Stomach (tissue), 9 donors: ENCODE data around the gene RNF151. TPM values are rescaled to one million over a fixed set of nuclear protein-coding genes. Genes with fewer than 3 reads are reported as not detected.
A peak's percentile ranks its signal among the peaks of the same experiment; 100 is the strongest.

Source experiments
- DNase-seq, 2 donors: peaks; one replicate each; pipeline versions ENCODE4 v3.0.0 to v3.0.0-alpha.2; 2013 to 2019
- H3K27ac ChIP-seq, 5 donors: fragments of 200-600 bp in 4 of 5; sonication (generic) in 4 of 5; one replicate each; pipeline ENCODE4 v1.5.1; 2013 to 2019; ENCODE audit warnings: mild to moderate bottlenecking in 1 of 5, moderate library complexity in 1 of 5
- H3K27me3 ChIP-seq, 3 donors: fragments of 200-600 bp; sonication (generic); one replicate each; pipeline ENCODE4 v1.5.1; 2017 to 2019; ENCODE audit warnings: mixed run types in 1 of 3
- H3K36me3 ChIP-seq, 4 donors: fragments of 200-600 bp; sonication (generic); 1 replicate in 3 of 4; 2 replicates in 1 of 4; pipeline ENCODE4 v1.5.1; 2016 to 2019
- H3K4me1 ChIP-seq, 4 donors: fragments of 200-600 bp; sonication (generic); one replicate each; pipeline ENCODE4 v1.5.1; 2016 to 2019
- H3K4me3 ChIP-seq, 4 donors: fragments of 200-600 bp; sonication (generic) in 3 of 4; one replicate each; pipeline ENCODE4 v1.5.1; 2016 to 2019; ENCODE audit warnings: mild to moderate bottlenecking in 1 of 4
- H3K9me3 ChIP-seq, 4 donors: fragments of 200-600 bp; sonication (generic); one replicate each; pipeline ENCODE4 v1.5.1; 2016 to 2019
- EP300 ChIP-seq: sonication (generic); formaldehyde crosslinking; IDR thresholded peaks from one replicate; pipeline ENCODE4 v1.6.1; 2017; ENCODE audit warnings: antibody characterized with exemption
- POLR2A ChIP-seq, 4 donors: fragments of 450-650 bp; IDR thresholded peaks; one replicate each; pipeline ENCODE4 v1.6.1; 2016; ENCODE audit warnings: antibody characterized with exemption in 4 of 4, control low read depth in 2 of 4, mild to moderate bottlenecking in 1 of 4, moderate library complexity in 1 of 4
- POLR2AphosphoS5 ChIP-seq, 3 donors: sonication (generic); formaldehyde crosslinking; IDR thresholded peaks; one replicate each; pipeline ENCODE4 v1.6.1; 2016; ENCODE audit warnings: antibody characterized with exemption in 3 of 3
- WGBS, 5 donors: extraction: QIAGEN DNeasy Blood & Tissue Kit in 3 of 5; methylation state at CpG; one replicate each; pipeline versions ENCODE4 v1.1.5 to v1.1.7; 2013 to 2018; 5-methylcytosine and 5-hydroxymethylcytosine counted together
- intact Hi-C: fragments of 100-400 bp; cut with DNase I; formaldehyde crosslinking; loops from one replicate; pipeline ENCODE4 v1.15.1; 2023; ENCODE audit warnings: low total_unique reads
- polyA plus RNA-seq, 3 donors: library from polyadenylated mRNA; stranded (reverse); fragments of 200-250 nt; gene quantifications; one replicate each; pipeline ENCODE4 v1.2.3, GENCODE V29; 2013
- total RNA-seq, 5 donors: library from RNA; depleted of rRNA; stranded (reverse); fragments of >200 nt; gene quantifications; one replicate each; pipeline versions ENCODE4 v1.1.0 to v1.2.3, GENCODE V29; 2014 to 2016
- TF ChIP-seq, protein P1 (sequence below), 7 experiments: fragments of 450-650 bp in 4 of 7; fragments of 200-600 bp in 3 of 7; sonication (generic) in 3 of 7; IDR thresholded peaks; one replicate each; pipeline ENCODE4 v1.5.1; 2016 to 2019; ENCODE audit warnings: antibody characterized with exemption in 7 of 7, control low read depth in 2 of 7, mild to moderate bottlenecking in 1 of 7
- donor health status: healthy with polysubstance abuse.
- donor health status: Bipolar disorder and iron deficiency.
- donor health status: healthy.

The RNF151 gene
- total and polyA plus RNA-seq, 8 donors = not detected

DNA sequence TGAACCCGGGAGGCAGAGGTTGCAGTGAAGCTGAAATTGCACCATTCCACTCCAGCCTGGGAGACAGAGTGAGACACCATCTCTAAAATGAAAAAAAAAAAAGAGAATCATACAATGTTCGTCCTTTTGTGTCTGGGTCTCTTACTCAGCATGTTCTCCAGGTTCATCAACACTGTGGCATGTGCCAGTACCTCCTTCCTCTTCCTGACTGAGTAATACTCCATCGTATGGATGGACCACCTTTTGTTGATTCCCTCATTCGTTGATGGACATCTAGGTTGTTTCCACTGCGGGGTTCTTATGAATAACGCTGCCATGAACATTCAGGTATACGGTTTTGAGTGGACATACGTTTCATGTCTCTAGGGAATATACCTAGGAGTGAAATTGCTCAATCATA is 44.3 kb upstream of the RNF151 start:
- no peak overlapping the region for H3K27ac ChIP-seq
- no peak overlapping the region for H3K4me3 ChIP-seq
- peaks cover 10 to 33% (median 25%) of the 10 kb centered on the region in 4 donors for H3K4me1 ChIP-seq
- peaks cover 12 to 95% (median 55%) of the 10 kb centered on the region in 3 donors for H3K27me3 ChIP-seq
- intact Hi-C loops = no loop called here
- no peaks in the 10 kb centered on the region for H3K36me3 ChIP-seq
- DNase-seq = no peak
- WGBS, 5 donors = 66 to 93% (median 85%) methylated on average over 8 of the region's 8 CpGs
- H3K9me3 ChIP-seq = no peaks in the 10 kb centered on the region
- TF ChIP-seq EP300 (no peak), POLR2AphosphoS5 (IDR thresholded peaks at IDR 0.05) (no peak), POLR2A (IDR thresholded peaks at IDR 0.05) (no peak)
- TF ChIP-seq, protein P1, sequence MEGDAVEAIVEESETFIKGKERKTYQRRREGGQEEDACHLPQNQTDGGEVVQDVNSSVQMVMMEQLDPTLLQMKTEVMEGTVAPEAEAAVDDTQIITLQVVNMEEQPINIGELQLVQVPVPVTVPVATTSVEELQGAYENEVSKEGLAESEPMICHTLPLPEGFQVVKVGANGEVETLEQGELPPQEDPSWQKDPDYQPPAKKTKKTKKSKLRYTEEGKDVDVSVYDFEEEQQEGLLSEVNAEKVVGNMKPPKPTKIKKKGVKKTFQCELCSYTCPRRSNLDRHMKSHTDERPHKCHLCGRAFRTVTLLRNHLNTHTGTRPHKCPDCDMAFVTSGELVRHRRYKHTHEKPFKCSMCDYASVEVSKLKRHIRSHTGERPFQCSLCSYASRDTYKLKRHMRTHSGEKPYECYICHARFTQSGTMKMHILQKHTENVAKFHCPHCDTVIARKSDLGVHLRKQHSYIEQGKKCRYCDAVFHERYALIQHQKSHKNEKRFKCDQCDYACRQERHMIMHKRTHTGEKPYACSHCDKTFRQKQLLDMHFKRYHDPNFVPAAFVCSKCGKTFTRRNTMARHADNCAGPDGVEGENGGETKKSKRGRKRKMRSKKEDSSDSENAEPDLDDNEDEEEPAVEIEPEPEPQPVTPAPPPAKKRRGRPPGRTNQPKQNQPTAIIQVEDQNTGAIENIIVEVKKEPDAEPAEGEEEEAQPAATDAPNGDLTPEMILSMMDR (IDR thresholded peaks at IDR 0.05) = no peak

GRCh38 chr16:1923299-1924034 is 43.2 kb upstream of the RNF151 start:
- TF ChIP-seq POLR2A (IDR thresholded peaks at IDR 0.05) = no peak
- TF ChIP-seq EP300 = no peak
- TF ChIP-seq, protein P1 (IDR thresholded peaks at IDR 0.05) = peak in 1 of 7 experiments; percentile 20
- Histone ChIP-seq H3K36me3 (no peaks in the 10 kb centered on the region), H3K4me3 (no peak overlapping the region), H3K9me3 (no peaks in the 10 kb centered on the region), H3K27me3 (peaks cover 9 to 84% (median 45%) of the 10 kb centered on the region in 3 donors), H3K4me1 (peaks cover 10 to 24% (median 17%) of the 10 kb centered on the region in 4 donors), H3K27ac (no peak overlapping the region)
- WGBS, 5 donors = 11 to 22% (median 12%) methylated on average over 19 to 24 of the region's 24 CpGs
- DNase-seq = peak in 1 of 2 donors; percentile 80
- intact Hi-C loops = no loop called here

DNA sequence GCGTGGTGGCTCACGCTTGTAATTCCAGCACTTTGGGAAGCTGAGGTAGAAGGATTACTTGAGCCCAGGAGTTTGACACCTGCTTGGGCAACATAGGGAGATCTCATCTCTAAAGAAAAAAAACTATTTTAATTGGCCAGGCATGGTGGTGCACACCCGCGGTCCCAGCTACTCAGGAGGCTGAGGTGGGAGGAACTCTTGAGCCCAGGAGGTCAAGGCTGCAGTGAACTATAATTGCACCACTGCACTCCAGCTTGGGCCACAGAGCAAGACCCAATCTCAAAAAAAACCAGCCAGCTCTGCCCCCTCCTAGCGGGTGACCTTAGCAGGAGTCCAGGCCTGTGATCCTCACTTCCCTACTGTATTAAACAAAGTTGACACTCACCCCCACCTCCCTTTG is 42.6 kb upstream of the RNF151 start:
- H3K36me3 ChIP-seq = no peaks in the 10 kb centered on the region
- TF ChIP-seq POLR2AphosphoS5 (IDR thresholded peaks at IDR 0.05) = no peak
- no peak for TF ChIP-seq EP300
- TF ChIP-seq, protein P1 (IDR thresholded peaks at IDR 0.05) = no peak
- TF ChIP-seq POLR2A (IDR thresholded peaks at IDR 0.05) = no peak
- H3K4me3 ChIP-seq = no peak overlapping the region
- WGBS, 5 donors = 55 to 75% (median 72%) methylated on average over 5 of the region's 5 CpGs
- H3K27ac ChIP-seq = no peak overlapping the region
- H3K9me3 ChIP-seq = no peaks in the 10 kb centered on the region
- DNase-seq = no peak
- H3K27me3 ChIP-seq = peaks cover 7 to 78% (median 39%) of the 10 kb centered on the region in 3 donors
- intact Hi-C loops = no loop called here
- peaks cover 10 to 21% (median 16%) of the 10 kb centered on the region in 4 donors for H3K4me1 ChIP-seq

- H3K27ac ChIP-seq = no peak overlapping the region
- intact Hi-C loops = no loop called here
- TF ChIP-seq EP300 = no peak
- TF ChIP-seq, protein P1 (IDR thresholded peaks at IDR 0.05) = no peak
- no peak for TF ChIP-seq POLR2A (IDR thresholded peaks at IDR 0.05)
- TF ChIP-seq POLR2AphosphoS5 (IDR thresholded peaks at IDR 0.05) = no peak
- H3K9me3 ChIP-seq = no peaks in the 10 kb centered on the region
- peaks cover 4 to 56% (median 18%) of the 10 kb centered on the region in 3 donors for H3K27me3 ChIP-seq
- H3K36me3 ChIP-seq = no peaks in the 10 kb centered on the region
- H3K4me1 ChIP-seq = peaks cover 10 to 28% (median 22%) of the 10 kb centered on the region in 4 donors
- WGBS, 5 donors = 49 to 70% (median 57%) methylated on average over 11 of the region's 11 CpGs
- DNase-seq = no peak
- H3K4me3 ChIP-seq = no peak overlapping the region
These were observed 40.4 kb upstream of the RNF151 start for GRCh38 chr16:1926271-1926670.
